WTC11 (cell line): Measurements from ENCODE around the gene OPRD1. TPM values are rescaled to one million over a fixed set of nuclear protein-coding genes. Genes with fewer than 3 reads are reported as not detected.

ENCODE experiments used
- ATAC-seq: fragments of 200-7000 bp; cut with Tn5 transposase; 2 replicates; pipeline ENCODE4 v1.10.0; 2021; ENCODE audit warnings: mild to moderate bottlenecking, moderate library complexity
- CTCF ChIA-PET: fragments of 300-600 bp; sonication (Branson Sonifier 250); formaldehyde crosslinking; loops from one replicate; lab custom pipeline; 2021; ENCODE audit warnings: antibody characterized with exemption; lab: Charles Lee
- POLR2A ChIA-PET: fragments of 350-600 bp; sonication (Branson Sonifier 250); formaldehyde crosslinking; loops from one replicate; lab custom pipeline; 2021; ENCODE audit warnings: antibody characterized with exemption; lab: Charles Lee
- DNase-seq: peaks from one replicate; pipeline ENCODE4 v3.0.0; 2021; ENCODE audit warnings: low spot score
- H3K27ac Mint-ChIP-seq: 2 replicates; pipeline ENCODE4 v1.8.0; 2021; ENCODE audit warnings: mixed read lengths
- H3K27me3 Mint-ChIP-seq: 2 replicates; pipeline ENCODE4 v1.8.0; 2021; ENCODE audit warnings: low read depth, mild to moderate bottlenecking, moderate library complexity, mixed read lengths
- H3K36me3 Mint-ChIP-seq: 2 replicates; pipeline ENCODE4 v1.8.0; 2021; ENCODE audit warnings: mixed read lengths
- H3K4me1 Mint-ChIP-seq: 2 replicates; pipeline ENCODE4 v1.8.0; 2022; ENCODE audit warnings: mixed read lengths
- H3K4me3 Mint-ChIP-seq: 2 replicates; pipeline ENCODE4 v1.8.0; 2021; ENCODE audit warnings: mild to moderate bottlenecking, moderate library complexity, mixed read lengths
- H3K9me3 Mint-ChIP-seq: 2 replicates; pipeline ENCODE4 v1.8.0; 2021; ENCODE audit warnings: mixed read lengths
- AR ChIP-seq: fragments of 250-450 bp; sonication (Bioruptor Pico); IDR thresholded peaks from 2 replicates; pipeline ENCODE4 v1.9.0; 2021; ENCODE audit warnings: mild to moderate bottlenecking
- ARID4B ChIP-seq: sonication (generic); formaldehyde crosslinking; IDR thresholded peaks from 2 replicates; pipeline ENCODE4 v1.8.0; 2023; ENCODE audit warnings: missing genetic modification reagents, mild to moderate bottlenecking, borderline replicate concordance
- ATF6 ChIP-seq: sonication (generic); formaldehyde crosslinking; IDR thresholded peaks from 2 replicates; pipeline ENCODE4 v1.8.1; 2023; ENCODE audit warnings: mild to moderate bottlenecking, missing genetic modification reagents
- CBFB ChIP-seq: sonication (generic); formaldehyde crosslinking; IDR thresholded peaks from 2 replicates; pipeline ENCODE4 v1.8.1; 2022; ENCODE audit warnings: mild to moderate bottlenecking, low read depth, missing genetic modification reagents
- CREM ChIP-seq: sonication (generic); formaldehyde crosslinking; IDR thresholded peaks from 2 replicates; pipeline ENCODE4 v1.8.1; 2022; ENCODE audit warnings: mild to moderate bottlenecking, missing genetic modification reagents, moderate library complexity
- CTCF ChIP-seq: fragments of 200-600 bp; IDR thresholded peaks from 2 replicates; pipeline ENCODE4 v1.8.0; 2022; ENCODE audit warnings: antibody characterized with exemption
- GRHL2 ChIP-seq: fragments of 250-450 bp; sonication (Bioruptor Pico); IDR thresholded peaks from 2 replicates; pipeline ENCODE4 v1.8.0; 2022; ENCODE audit warnings: mild to moderate bottlenecking, moderate library complexity; ENCODE audit not compliant: insufficient replicate concordance, severe bottlenecking
- HMGA2 ChIP-seq: fragments of 250-450 bp; sonication (Bioruptor Pico); IDR thresholded peaks from 2 replicates; pipeline ENCODE4 v1.4.0; 2021; ENCODE audit warnings: mild to moderate bottlenecking, moderate library complexity
- JUN ChIP-seq: sonication (generic); formaldehyde crosslinking; IDR thresholded peaks from 2 replicates; pipeline ENCODE4 v1.8.0; 2023; ENCODE audit warnings: mild to moderate bottlenecking, missing genetic modification reagents
- KAT7 ChIP-seq: sonication (generic); formaldehyde crosslinking; IDR thresholded peaks from 2 replicates; pipeline ENCODE4 v1.8.1; 2023; ENCODE audit warnings: missing genetic modification reagents, mild to moderate bottlenecking, borderline replicate concordance
- SMAD3 ChIP-seq: sonication (generic); formaldehyde crosslinking; IDR thresholded peaks from 2 replicates; pipeline ENCODE4 v1.8.0; 2022; ENCODE audit warnings: missing genetic modification reagents, mild to moderate bottlenecking, borderline replicate concordance
- TEAD1 ChIP-seq: sonication (generic); formaldehyde crosslinking; IDR thresholded peaks from 2 replicates; pipeline ENCODE4 v1.8.0; 2022; ENCODE audit warnings: mild to moderate bottlenecking, missing genetic modification reagents
- TEAD4 ChIP-seq: sonication (generic); formaldehyde crosslinking; IDR thresholded peaks from 2 replicates; pipeline ENCODE4 v1.8.0; 2022; ENCODE audit warnings: mild to moderate bottlenecking, missing genetic modification reagents
- ZNF138 ChIP-seq: sonication (generic); formaldehyde crosslinking; conservative IDR thresholded peaks from 2 replicates; pipeline ENCODE4 v1.8.1; 2022; ENCODE audit warnings: mild to moderate bottlenecking, moderate library complexity, missing genetic modification reagents
- ZNF219 ChIP-seq: sonication (generic); formaldehyde crosslinking; IDR thresholded peaks from 2 replicates; pipeline ENCODE4 v1.8.0; 2023; ENCODE audit warnings: missing genetic modification reagents, mild to moderate bottlenecking, borderline replicate concordance
- ZNF671 ChIP-seq: fragments of 250-450 bp; sonication (Bioruptor Pico); IDR thresholded peaks from 2 replicates; pipeline ENCODE4 v1.8.0; 2021; ENCODE audit warnings: mild to moderate bottlenecking
- total RNA-seq: library from RNA; stranded (reverse); gene quantifications from 3 replicates; pipeline ENCODE4 v1.2.3, GENCODE V29; 2021
- TF ChIP-seq, protein P1 (sequence below): fragments of 250-450 bp; sonication (Bioruptor Pico); IDR thresholded peaks from 2 replicates; pipeline ENCODE4 v1.9.0; 2021; ENCODE audit warnings: mild to moderate bottlenecking, borderline replicate concordance
- TF ChIP-seq, protein P2 (sequence below): sonication (generic); formaldehyde crosslinking; IDR thresholded peaks from 2 replicates; pipeline ENCODE4 v1.8.1; 2023; ENCODE audit warnings: mild to moderate bottlenecking, missing genetic modification reagents, moderate library complexity
- TF ChIP-seq, protein P3 (sequence below): sonication (generic); formaldehyde crosslinking; IDR thresholded peaks from 2 replicates; pipeline ENCODE4 v1.8.0; 2022; ENCODE audit warnings: mild to moderate bottlenecking, missing genetic modification reagents

The OPRD1 gene
- total RNA-seq, 1 experiment from 2014 or later, result 2.2 TPM

- H3K9me3 Mint-ChIP-seq, result no peaks in the 10 kb centered on the region
- H3K36me3 Mint-ChIP-seq, result no peaks in the 10 kb centered on the region
- CTCF ChIA-PET, result interaction anchor here (0.6 to 4.3 kb wide), 16 partner anchors 8 to 317 kb away, joined by 3 to 54 read pairs (median 12); partner anchors contain the start of genes EPB41 and TMEM200B
- 0 out of 2 replicates have a peak overlapping the region, but pooled peaks have one; percentile 27 for H3K27ac Mint-ChIP-seq
- peaks cover 10% of the 10 kb centered on the region for H3K27me3 Mint-ChIP-seq
- TF ChIP-seq, protein P1, sequence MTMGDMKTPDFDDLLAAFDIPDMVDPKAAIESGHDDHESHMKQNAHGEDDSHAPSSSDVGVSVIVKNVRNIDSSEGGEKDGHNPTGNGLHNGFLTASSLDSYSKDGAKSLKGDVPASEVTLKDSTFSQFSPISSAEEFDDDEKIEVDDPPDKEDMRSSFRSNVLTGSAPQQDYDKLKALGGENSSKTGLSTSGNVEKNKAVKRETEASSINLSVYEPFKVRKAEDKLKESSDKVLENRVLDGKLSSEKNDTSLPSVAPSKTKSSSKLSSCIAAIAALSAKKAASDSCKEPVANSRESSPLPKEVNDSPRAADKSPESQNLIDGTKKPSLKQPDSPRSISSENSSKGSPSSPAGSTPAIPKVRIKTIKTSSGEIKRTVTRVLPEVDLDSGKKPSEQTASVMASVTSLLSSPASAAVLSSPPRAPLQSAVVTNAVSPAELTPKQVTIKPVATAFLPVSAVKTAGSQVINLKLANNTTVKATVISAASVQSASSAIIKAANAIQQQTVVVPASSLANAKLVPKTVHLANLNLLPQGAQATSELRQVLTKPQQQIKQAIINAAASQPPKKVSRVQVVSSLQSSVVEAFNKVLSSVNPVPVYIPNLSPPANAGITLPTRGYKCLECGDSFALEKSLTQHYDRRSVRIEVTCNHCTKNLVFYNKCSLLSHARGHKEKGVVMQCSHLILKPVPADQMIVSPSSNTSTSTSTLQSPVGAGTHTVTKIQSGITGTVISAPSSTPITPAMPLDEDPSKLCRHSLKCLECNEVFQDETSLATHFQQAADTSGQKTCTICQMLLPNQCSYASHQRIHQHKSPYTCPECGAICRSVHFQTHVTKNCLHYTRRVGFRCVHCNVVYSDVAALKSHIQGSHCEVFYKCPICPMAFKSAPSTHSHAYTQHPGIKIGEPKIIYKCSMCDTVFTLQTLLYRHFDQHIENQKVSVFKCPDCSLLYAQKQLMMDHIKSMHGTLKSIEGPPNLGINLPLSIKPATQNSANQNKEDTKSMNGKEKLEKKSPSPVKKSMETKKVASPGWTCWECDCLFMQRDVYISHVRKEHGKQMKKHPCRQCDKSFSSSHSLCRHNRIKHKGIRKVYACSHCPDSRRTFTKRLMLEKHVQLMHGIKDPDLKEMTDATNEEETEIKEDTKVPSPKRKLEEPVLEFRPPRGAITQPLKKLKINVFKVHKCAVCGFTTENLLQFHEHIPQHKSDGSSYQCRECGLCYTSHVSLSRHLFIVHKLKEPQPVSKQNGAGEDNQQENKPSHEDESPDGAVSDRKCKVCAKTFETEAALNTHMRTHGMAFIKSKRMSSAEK (CRISPR knock-in tag), result no peak
- no peak for TF ChIP-seq KAT7
- no peak for TF ChIP-seq SMAD3 (CRISPR knock-in tag)
- TF ChIP-seq AR (CRISPR knock-in tag), result no peak
- no peak for TF ChIP-seq TEAD1 (CRISPR knock-in tag)
- TF ChIP-seq, protein P2, sequence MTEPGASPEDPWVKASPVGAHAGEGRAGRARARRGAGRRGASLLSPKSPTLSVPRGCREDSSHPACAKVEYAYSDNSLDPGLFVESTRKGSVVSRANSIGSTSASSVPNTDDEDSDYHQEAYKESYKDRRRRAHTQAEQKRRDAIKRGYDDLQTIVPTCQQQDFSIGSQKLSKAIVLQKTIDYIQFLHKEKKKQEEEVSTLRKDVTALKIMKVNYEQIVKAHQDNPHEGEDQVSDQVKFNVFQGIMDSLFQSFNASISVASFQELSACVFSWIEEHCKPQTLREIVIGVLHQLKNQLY (CRISPR knock-in tag), result no peak
- TF ChIP-seq, protein P3, sequence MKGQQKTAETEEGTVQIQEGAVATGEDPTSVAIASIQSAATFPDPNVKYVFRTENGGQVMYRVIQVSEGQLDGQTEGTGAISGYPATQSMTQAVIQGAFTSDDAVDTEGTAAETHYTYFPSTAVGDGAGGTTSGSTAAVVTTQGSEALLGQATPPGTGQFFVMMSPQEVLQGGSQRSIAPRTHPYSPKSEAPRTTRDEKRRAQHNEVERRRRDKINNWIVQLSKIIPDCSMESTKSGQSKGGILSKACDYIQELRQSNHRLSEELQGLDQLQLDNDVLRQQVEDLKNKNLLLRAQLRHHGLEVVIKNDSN (CRISPR knock-in tag), result no peak
- no peak for TF ChIP-seq ZNF219 (CRISPR knock-in tag)
- TF ChIP-seq ARID4B, result no peak
- TF ChIP-seq ZNF671 (CRISPR knock-in tag), result no peak
- no peak for TF ChIP-seq ATF6
- TF ChIP-seq GRHL2, result no peak
- TF ChIP-seq CBFB (CRISPR knock-in tag), result no peak
- no peak for TF ChIP-seq CTCF
- TF ChIP-seq CREM (CRISPR knock-in tag), result no peak
- TF ChIP-seq ZNF138 (CRISPR knock-in tag), result no peak
- no peak for TF ChIP-seq TEAD4 (CRISPR knock-in tag)
- TF ChIP-seq HMGA2, result no peak
- no peak for TF ChIP-seq JUN (CRISPR knock-in tag)
- TF ChIP-seq, all 79 proteins: peak for 0
- Mint-ChIP-seq H3K4me1 (peaks cover 49% of the 10 kb centered on the region), H3K4me3 (no peak overlapping the region)
- POLR2A ChIA-PET, result interaction anchor here (0.9 to 1.1 kb wide), 4 partner anchors 29 to 296 kb away, joined by 3 to 11 read pairs (median 4); partner anchors contain the start of genes EPB41 and SRSF4
- DNase-seq, result no peak
- no peak for ATAC-seq
Measured at GRCh38 chr1:28885472-28885877, 73.5 kb downstream of the OPRD1 start.
